GM12878 (cell line): ENCODE data around the gene CHAF1A. TPM values are rescaled to one million over a fixed set of nuclear protein-coding genes. Genes with fewer than 3 reads are reported as not detected.

Experiments used
- ATAC-seq: fragments of 200-7000 bp; cut with Tn5 transposase; 3 replicates; pipeline ENCODE4 v1.9.1; 2020; ENCODE audit warnings: mild to moderate bottlenecking, moderate library complexity
- BruUV-seq: library from RNA; stranded (reverse); fragments of 400-500 nt; replicated peaks from 2 replicates; lab custom pipeline; 2021; lab: Mats Ljungman, UMichigan
- CTCF ChIA-PET: fragments of 300-600 bp; sonication (Branson Sonifier 250); formaldehyde crosslinking; extraction: SDS; loops from one replicate; lab custom pipeline; 2021; ENCODE audit warnings: inconsistent platforms; lab: Yijun Ruan, JAX
- POLR2A ChIA-PET: fragments of 350-600 bp; formaldehyde crosslinking; extraction: SDS; loops from one replicate; lab custom pipeline; 2021; ENCODE audit warnings: inconsistent platforms; lab: Charles Lee
- RAD21 ChIA-PET: fragments of 300-600 bp; sonication (Branson Sonifier 250); formaldehyde crosslinking; loops from one replicate; lab custom pipeline; 2023; ENCODE audit warnings: antibody characterized with exemption; ENCODE audit not compliant: unreplicated experiment; lab: Charles Lee
- SMC1A ChIA-PET: fragments of 300-600 bp; sonication (Branson Sonifier 250); formaldehyde crosslinking; loops from one replicate; lab custom pipeline; 2023; ENCODE audit not compliant: unreplicated experiment, uncharacterized antibody; lab: Charles Lee
- DNase-seq: peaks from one replicate; pipeline ENCODE4 v3.0.0-alpha.2; 2011; ENCODE audit warnings: low read depth, low spot score
- FAIRE-seq: peaks from 3 replicates; lab custom pipeline; 2011; peaks lifted over from hg19 to GRCh38; lab: Jason Lieb, UNC
- H2AFZ ChIP-seq: 2 replicates; pipeline ENCODE4 v1.6.0; 2011; ENCODE audit warnings: low read depth, low read length, control low read depth; ENCODE audit not compliant: control insufficient read depth
- H3K27ac ChIP-seq: 2 replicates; pipeline ENCODE4 v1.5.1; 2011; ENCODE audit warnings: control low read depth; ENCODE audit not compliant: control insufficient read depth, insufficient read depth
- H3K27me3 ChIP-seq, 2 experiments: replicated peaks in 1 of 2; 2 replicates each; pipeline versions ENCODE4 v1.6.0 to v1.6.1; 2011; ENCODE audit warnings: low read length in 1 of 2; ENCODE audit not compliant: control insufficient read depth in 2 of 2, insufficient read depth in 2 of 2
- H3K36me3 ChIP-seq, 2 experiments: 2 replicates each; pipeline ENCODE4 v1.5.1; 2011; ENCODE audit warnings: low read length in 1 of 2; ENCODE audit not compliant: control insufficient read depth in 2 of 2, insufficient read depth in 2 of 2
- H3K4me1 ChIP-seq: 2 replicates; pipeline ENCODE4 v1.6.1; 2011; ENCODE audit warnings: mild to moderate bottlenecking, low read length, moderate library complexity, mixed read lengths; ENCODE audit not compliant: control insufficient read depth, insufficient read depth
- H3K4me2 ChIP-seq: 2 replicates; pipeline ENCODE4 v1.6.0; 2011; ENCODE audit warnings: control low read depth; ENCODE audit not compliant: control insufficient read depth, insufficient read depth
- H3K4me3 ChIP-seq: fragments of 200-600 bp; sonication (generic); 2 replicates; pipeline ENCODE4 v1.5.1; 2016
- H3K79me2 ChIP-seq: 2 replicates; pipeline ENCODE4 v1.6.0; 2011; ENCODE audit warnings: low read length; ENCODE audit not compliant: control insufficient read depth, insufficient read depth
- H3K9ac ChIP-seq: 2 replicates; pipeline ENCODE4 v1.8.0; 2011; ENCODE audit warnings: low read length, control low read depth, mixed read lengths; ENCODE audit not compliant: control insufficient read depth, insufficient read depth
- H3K9me3 ChIP-seq: replicated peaks from 3 replicates; pipeline ENCODE4 v1.5.1; 2011; ENCODE audit warnings: mild to moderate bottlenecking, low read length; ENCODE audit not compliant: control insufficient read depth, insufficient read depth
- H4K20me1 ChIP-seq: 2 replicates; pipeline ENCODE4 v1.6.0; 2011; ENCODE audit not compliant: control insufficient read depth, insufficient read depth
- BHLHE40 ChIP-seq, 2 experiments: fragments of 450-650 bp in 1 of 2; IDR thresholded peaks; 2 replicates each; pipeline ENCODE4 v1.6.1; 2011 to 2017; ENCODE audit warnings: low read depth in 2 of 2, borderline replicate concordance in 1 of 2, improper control_type of control experiment in 1 of 2, low read length in 1 of 2, mild to moderate bottlenecking in 1 of 2
- EGR1 ChIP-seq, 2 experiments: IDR thresholded peaks; 1 replicate in 1 of 2; 2 replicates in 1 of 2; pipeline ENCODE4 v1.6.1; 2011 to 2012; ENCODE audit warnings: low read depth in 2 of 2, low read length in 2 of 2, borderline replicate concordance in 1 of 2, mild to moderate bottlenecking in 1 of 2, moderate library complexity in 1 of 2
- EP300 ChIP-seq, 2 experiments: fragments of 150-350 bp in 1 of 2; IDR thresholded peaks; 2 replicates each; pipeline ENCODE4 v1.6.1; 2011 to 2012; ENCODE audit warnings: low read depth in 2 of 2, low read length in 2 of 2, borderline replicate concordance in 1 of 2, improper control_type of control experiment in 1 of 2, inconsistent platforms in 1 of 2; ENCODE audit not compliant: control insufficient read depth in 1 of 2
- NR2F1 ChIP-seq: fragments of 450-650 bp; conservative IDR thresholded peaks from 2 replicates; pipeline ENCODE4 v1.6.1; 2017; ENCODE audit warnings: mild to moderate bottlenecking
- POLR2A ChIP-seq: IDR thresholded peaks from 2 replicates; pipeline ENCODE4 v1.6.1; 2011; ENCODE audit warnings: low read depth, mild to moderate bottlenecking, low read length
- SKIL ChIP-seq: fragments of 450-650 bp; IDR thresholded peaks from 2 replicates; pipeline ENCODE4 v1.6.1; 2017; ENCODE audit warnings: mild to moderate bottlenecking, low read depth, inconsistent platforms; ENCODE audit not compliant: poor library complexity, severe bottlenecking
- SMAD5 ChIP-seq: IDR thresholded peaks from 2 replicates; pipeline ENCODE4 v1.6.1; 2016; ENCODE audit warnings: antibody characterized with exemption, low read depth
- ZBED1 ChIP-seq: IDR thresholded peaks from 2 replicates; pipeline ENCODE4 v1.6.1; 2016; ENCODE audit warnings: borderline replicate concordance
- ZNF24 ChIP-seq: fragments of 450-650 bp; IDR thresholded peaks from 2 replicates; pipeline ENCODE4 v1.6.1; 2017; ENCODE audit warnings: antibody characterized with exemption, mild to moderate bottlenecking
- WGBS: methylation state at CpG from one replicate; pipeline ENCODE4 v1.1.6; 2016; ENCODE audit warnings: low lambda C conversion rate; ENCODE audit not compliant: insufficient replicate concordance, insufficient coverage; ENCODE audit errors: missing lambda C conversion rate; 5-methylcytosine and 5-hydroxymethylcytosine counted together
- in situ Hi-C: fragments of 300-500 bp; cut with MboI; formaldehyde crosslinking; loops from 9 replicates; pipeline ENCODE4 v1.14.3; 2018; ENCODE audit warnings: mixed read lengths
- intact Hi-C: fragments of 100-400 bp; cut with micrococcal nuclease; formaldehyde crosslinking; loops from one replicate; pipeline ENCODE4 v1.14.2; 2022; ENCODE audit not compliant: unreplicated experiment
- polyA plus RNA-seq, 11 experiments: library from polyadenylated mRNA; depleted of rRNA in 4 of 11; unstranded in 6 of 11; stranded (reverse) in 5 of 11; fragments of >200 nt; fragmentation: Nextera tagmentation in 4 of 11; fragmentation: Illumina TruSeq in 1 of 11; extraction: Ambion mirVana in 4 of 11; extraction: Trizol in 1 of 11; gene quantifications; 1 replicate in 1 of 11; 2 replicates in 10 of 11; pipeline versions ENCODE4 v1.2.1 to v1.2.3, GENCODE V29; 2011 to 2016; ENCODE audit warnings: inconsistent platforms in 2 of 11, missing spikeins in 2 of 11, low read depth in 1 of 11
- total RNA-seq, 4 experiments: library from RNA; depleted of rRNA in 3 of 4; stranded (reverse); fragments of >200 nt in 3 of 4; fragmentation: Illumina TruSeq in 1 of 4; extraction: Trizol in 1 of 4; gene quantifications; 2 replicates each; pipeline versions ENCODE4 v1.2.1 to v1.2.3, GENCODE V29; 2013 to 2021
- TF ChIP-seq, protein P1 (sequence below): fragments of 450-650 bp; IDR thresholded peaks from 2 replicates; pipeline ENCODE4 v1.6.1; 2017; ENCODE audit warnings: mild to moderate bottlenecking, moderate library complexity
- TF ChIP-seq, protein P2 (sequence below): IDR thresholded peaks from 2 replicates; pipeline ENCODE4 v1.6.1; 2011; ENCODE audit warnings: low read depth, mild to moderate bottlenecking, low read length, moderate library complexity, borderline replicate concordance; ENCODE audit errors: extremely low read depth

CHAF1A gene
- total and polyA plus RNA-seq, 10 of the 15 experiments (the other 5 are each of a cell fraction or from before 2014, with no cell fraction given), result 1.3 to 69.1 (median 34.2) TPM

GRCh38 chr19:4441994-4442818 lies 39.8 kb downstream of the CHAF1A start:
- Histone ChIP-seq H3K27me3 (no peaks in the 10 kb centered on the region), H3K36me3 (peaks cover 0 to 23% of the 10 kb centered on the region in 2 experiments; a peak in 3 of 4 replicates), H3K79me2 (no peaks in the 10 kb centered on the region), H3K27ac (no peak overlapping the region; the same call in 1 of the 2 replicates), H3K4me3 (no peak overlapping the region), H4K20me1 (no peaks in the 10 kb centered on the region), H3K9ac (no peak overlapping the region), H3K4me1 (peaks cover 7% of the 10 kb centered on the region), H3K4me2 (no peak overlapping the region), H2AFZ (no peak overlapping the region), H3K9me3 (no peaks in the 10 kb centered on the region)
- ATAC-seq, result peak; percentile 32
- BruUV-seq, result no TSS peak
- WGBS, result 33% methylated on average over 22 of the region's 22 CpGs
- POLR2A ChIA-PET, result no interaction called here
- RAD21 ChIA-PET, result no interaction called here
- in situ Hi-C loops (no loop called here), intact Hi-C loops (no loop called here)
- CTCF ChIA-PET, result no interaction called here
- TF ChIP-seq BHLHE40 (IDR thresholded peaks at IDR 0.05; ENCODE audit: borderline replicate concordance in 1 of 2, low read depth in 2 of 2, low read length in 1 of 2) (peak in 1 of 2 experiments; percentile 30; a peak in 1 of 4 replicates), POLR2A (peak; percentile 49; the same call in 1 of the 2 replicates), SKIL (no peak), NR2F1 (peak; percentile 51; the same call in 1 of the 2 replicates), EP300 (IDR thresholded peaks at IDR 0.05; ENCODE audit: borderline replicate concordance in 1 of 2, control insufficient read depth in 1 of 2, low read depth in 2 of 2, low read length in 2 of 2) (no peak), SMAD5 (no peak), ZNF24 (no peak), EGR1 (IDR thresholded peaks at IDR 0.05; ENCODE audit: borderline replicate concordance in 1 of 2, low read depth in 2 of 2, low read length in 2 of 2) (peak in 1 of 2 experiments; percentile 51; a peak in 1 of 3 replicates), ZBED1 (no peak)
- TF ChIP-seq, protein P1, sequence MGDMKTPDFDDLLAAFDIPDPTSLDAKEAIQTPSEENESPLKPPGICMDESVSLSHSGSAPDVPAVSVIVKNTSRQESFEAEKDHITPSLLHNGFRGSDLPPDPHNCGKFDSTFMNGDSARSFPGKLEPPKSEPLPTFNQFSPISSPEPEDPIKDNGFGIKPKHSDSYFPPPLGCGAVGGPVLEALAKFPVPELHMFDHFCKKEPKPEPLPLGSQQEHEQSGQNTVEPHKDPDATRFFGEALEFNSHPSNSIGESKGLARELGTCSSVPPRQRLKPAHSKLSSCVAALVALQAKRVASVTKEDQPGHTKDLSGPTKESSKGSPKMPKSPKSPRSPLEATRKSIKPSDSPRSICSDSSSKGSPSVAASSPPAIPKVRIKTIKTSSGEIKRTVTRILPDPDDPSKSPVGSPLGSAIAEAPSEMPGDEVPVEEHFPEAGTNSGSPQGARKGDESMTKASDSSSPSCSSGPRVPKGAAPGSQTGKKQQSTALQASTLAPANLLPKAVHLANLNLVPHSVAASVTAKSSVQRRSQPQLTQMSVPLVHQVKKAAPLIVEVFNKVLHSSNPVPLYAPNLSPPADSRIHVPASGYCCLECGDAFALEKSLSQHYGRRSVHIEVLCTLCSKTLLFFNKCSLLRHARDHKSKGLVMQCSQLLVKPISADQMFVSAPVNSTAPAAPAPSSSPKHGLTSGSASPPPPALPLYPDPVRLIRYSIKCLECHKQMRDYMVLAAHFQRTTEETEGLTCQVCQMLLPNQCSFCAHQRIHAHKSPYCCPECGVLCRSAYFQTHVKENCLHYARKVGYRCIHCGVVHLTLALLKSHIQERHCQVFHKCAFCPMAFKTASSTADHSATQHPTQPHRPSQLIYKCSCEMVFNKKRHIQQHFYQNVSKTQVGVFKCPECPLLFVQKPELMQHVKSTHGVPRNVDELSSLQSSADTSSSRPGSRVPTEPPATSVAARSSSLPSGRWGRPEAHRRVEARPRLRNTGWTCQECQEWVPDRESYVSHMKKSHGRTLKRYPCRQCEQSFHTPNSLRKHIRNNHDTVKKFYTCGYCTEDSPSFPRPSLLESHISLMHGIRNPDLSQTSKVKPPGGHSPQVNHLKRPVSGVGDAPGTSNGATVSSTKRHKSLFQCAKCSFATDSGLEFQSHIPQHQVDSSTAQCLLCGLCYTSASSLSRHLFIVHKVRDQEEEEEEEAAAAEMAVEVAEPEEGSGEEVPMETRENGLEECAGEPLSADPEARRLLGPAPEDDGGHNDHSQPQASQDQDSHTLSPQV, result no peak
- TF ChIP-seq, protein P2, sequence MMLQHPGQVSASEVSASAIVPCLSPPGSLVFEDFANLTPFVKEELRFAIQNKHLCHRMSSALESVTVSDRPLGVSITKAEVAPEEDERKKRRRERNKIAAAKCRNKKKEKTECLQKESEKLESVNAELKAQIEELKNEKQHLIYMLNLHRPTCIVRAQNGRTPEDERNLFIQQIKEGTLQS, result no peak
- no peak for FAIRE-seq
- no peak for DNase-seq
- SMC1A ChIA-PET, result no interaction called here
